GM19452 (cell line): ENCODE measurements around the gene MAP3K7.

Experiments used
- ATAC-seq: cut with Tn5 transposase; IDR thresholded peaks from one replicate; pipeline ENCODE4 v1.9.1; 2021; ENCODE audit not compliant: unreplicated experiment

The MAP3K7 gene

GRCh38 chr6:90485635-90486277 is 101.1 kb downstream of the MAP3K7 start:
- ATAC-seq: no peak

GRCh38 chr6:90484903-90485302 is 102.0 kb downstream of the MAP3K7 start:
- ATAC-seq: no peak

- ATAC-seq: no peak
Measured at GRCh38 chr6:90484385-90484784, 102.5 kb downstream of the MAP3K7 start.

GRCh38 chr6:90483956-90484355 is 102.9 kb downstream of the MAP3K7 start:
- no peak for ATAC-seq

GRCh38 chr6:90483116-90483839 is 103.6 kb downstream of the MAP3K7 start:
- ATAC-seq: no peak

GRCh38 chr6:90480666-90481065 is 106.2 kb downstream of the MAP3K7 start:
- ATAC-seq: no peak

GRCh38 chr6:90479603-90479926 is 107.3 kb downstream of the MAP3K7 start:
- ATAC-seq: no peak

GRCh38 chr6:90478789-90479602 is 107.9 kb downstream of the MAP3K7 start:
- peak; percentile 82 for ATAC-seq

- no peak for ATAC-seq
Measured at GRCh38 chr6:90478278-90478677, 108.6 kb downstream of the MAP3K7 start.

- ATAC-seq: no peak
Measured at GRCh38 chr6:90477366-90477765, 109.5 kb downstream of the MAP3K7 start.

- no peak for ATAC-seq
Measured at GRCh38 chr6:90472716-90473115, 114.2 kb downstream of the MAP3K7 start.

- ATAC-seq: no peak
Measured at GRCh38 chr6:90471263-90471662, 115.6 kb downstream of the MAP3K7 start.

GRCh38 chr6:90469906-90470305 is 117.0 kb downstream of the MAP3K7 start:
- ATAC-seq: no peak

GRCh38 chr6:90468859-90469258 is 118.0 kb downstream of the MAP3K7 start:
- no peak for ATAC-seq

GRCh38 chr6:90468080-90468479 is 118.8 kb downstream of the MAP3K7 start:
- ATAC-seq: no peak

- no peak for ATAC-seq
Measured at GRCh38 chr6:90467546-90467945, 119.3 kb downstream of the MAP3K7 start.

- no peak for ATAC-seq
Measured at GRCh38 chr6:90466154-90466940, 120.5 kb downstream of the MAP3K7 start.

GRCh38 chr6:90465686-90466085 is 121.2 kb downstream of the MAP3K7 start:
- ATAC-seq: no peak

GRCh38 chr6:90464507-90464906 is 122.4 kb downstream of the MAP3K7 start:
- no peak for ATAC-seq

GRCh38 chr6:90463874-90464273 is 123.0 kb downstream of the MAP3K7 start:
- no peak for ATAC-seq
